DMS53 treated with DMSO at 0.1 percent for 48 hours (cell line): ENCODE results near the gene WDR82.

Experiments used
- DNase-seq: peaks from one replicate; lab custom pipeline; 2025; ENCODE audit not compliant: unreplicated experiment; lab: John Stamatoyannopoulos, UW

The WDR82 gene

DNA sequence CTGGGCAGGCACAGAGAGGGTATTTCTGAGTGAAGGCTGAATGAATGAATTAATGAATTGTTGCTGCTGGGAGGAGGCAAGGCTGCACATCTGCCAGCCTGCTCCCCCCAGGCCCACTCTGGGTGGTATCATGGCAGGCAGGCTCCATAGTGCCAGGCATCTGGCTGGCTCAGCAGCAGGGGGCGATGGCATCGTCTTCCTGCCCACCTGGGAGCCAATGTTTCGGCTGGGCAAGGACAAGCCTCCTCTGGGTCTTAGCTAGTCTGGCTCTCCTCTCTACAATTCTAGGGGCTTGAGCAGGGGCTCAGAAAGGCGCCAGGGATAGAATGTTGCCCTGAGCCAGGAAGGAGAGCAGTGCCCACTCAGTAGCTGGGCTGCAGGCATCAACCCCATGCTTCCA is 51.3 kb downstream of the WDR82 start:
- DNase-seq, result no peak

- no peak for DNase-seq
Observed at GRCh38 chr3:52226229-52226817, 52.1 kb downstream of the WDR82 start.

- DNase-seq, result no peak
Observed at GRCh38 chr3:52225452-52226228, 52.8 kb downstream of the WDR82 start, which contains the start of gene TLR9. TSS of gene TLR9 (minus strand) at chr3:52225645. CDS start at chr3:52225529, 116 bp downstream.

DNA sequence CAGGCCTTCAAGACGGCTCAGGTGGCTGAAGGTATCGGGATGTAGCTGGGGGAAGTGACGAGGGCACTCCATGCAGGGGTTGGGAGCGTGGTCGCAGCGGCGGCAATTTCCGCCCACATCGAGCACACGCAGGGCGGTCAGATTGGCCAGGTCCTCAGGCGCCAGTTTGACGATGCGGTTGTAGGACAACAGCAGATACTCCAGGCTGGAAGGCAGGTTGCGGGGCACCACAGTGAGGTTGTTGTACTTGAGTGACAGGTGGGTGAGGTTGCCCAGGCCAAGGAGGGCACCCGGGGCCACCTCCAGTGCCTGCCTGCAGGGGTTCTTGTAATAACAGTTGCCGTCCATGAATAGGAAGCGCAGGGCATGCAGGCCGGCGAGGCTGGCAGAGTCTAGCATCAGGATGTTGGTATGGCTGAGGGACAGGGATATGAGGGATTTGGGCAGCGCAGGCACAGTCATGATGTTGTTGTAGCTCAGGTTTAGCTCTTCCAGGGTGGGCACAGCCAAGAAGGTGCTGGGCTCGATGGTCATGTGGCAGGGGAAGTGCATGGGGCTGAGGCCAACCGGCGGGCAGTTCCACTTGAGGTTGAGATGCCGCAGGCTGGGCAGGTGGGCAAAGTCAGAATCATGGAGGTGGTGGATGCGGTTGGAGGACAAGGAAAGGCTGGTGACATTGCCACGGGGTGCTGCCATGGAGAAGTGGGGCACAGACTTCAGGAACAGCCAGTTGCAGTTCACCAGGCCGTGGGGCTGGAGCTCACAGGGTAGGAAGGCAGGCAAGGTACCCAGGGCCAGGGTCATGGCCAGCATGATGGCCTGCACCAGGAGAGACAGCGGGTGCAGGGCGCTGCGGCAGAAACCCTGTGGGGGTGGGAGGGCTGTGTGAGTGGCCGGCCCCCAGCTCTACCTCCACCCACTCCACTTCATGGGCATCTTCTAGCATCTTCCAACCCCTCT is 54.7 kb downstream of the WDR82 start:
- no peak for DNase-seq

- DNase-seq, result no peak
Observed at GRCh38 chr3:52222319-52223221, 55.9 kb downstream of the WDR82 start.

- DNase-seq, result no peak
Observed at GRCh38 chr3:52221563-52222318, 56.7 kb downstream of the WDR82 start.

DNA sequence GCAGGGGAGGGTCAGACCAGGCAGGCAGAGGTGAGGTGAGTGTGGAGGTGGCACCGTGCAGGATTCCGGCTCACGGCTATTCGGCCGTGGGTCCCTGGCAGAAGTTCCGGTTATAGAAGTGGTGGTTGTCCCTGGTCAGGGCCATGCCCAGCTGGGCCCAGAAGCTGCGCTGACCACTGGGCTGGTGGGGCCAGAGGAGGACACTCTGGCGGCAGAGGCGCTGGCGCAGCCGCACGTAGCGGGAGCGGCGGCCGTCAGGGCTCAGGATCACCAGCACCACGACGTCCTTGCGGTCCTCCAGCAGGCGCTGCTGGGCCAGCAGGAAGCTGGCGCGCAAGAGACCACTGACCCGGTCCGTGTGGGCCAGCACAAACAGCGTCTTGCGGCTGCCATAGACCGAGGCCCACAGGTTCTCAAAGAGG is 57.3 kb downstream of the WDR82 start:
- DNase-seq, result no peak

- DNase-seq, result peak; percentile 20
Observed at GRCh38 chr3:52220380-52221026, 57.9 kb downstream of the WDR82 start.

- DNase-seq, result no peak
Observed at GRCh38 chr3:52218937-52219650, 59.4 kb downstream of the WDR82 start.

GRCh38 chr3:52218454-52218853 is 60.0 kb downstream of the WDR82 start:
- no peak for DNase-seq

DNA sequence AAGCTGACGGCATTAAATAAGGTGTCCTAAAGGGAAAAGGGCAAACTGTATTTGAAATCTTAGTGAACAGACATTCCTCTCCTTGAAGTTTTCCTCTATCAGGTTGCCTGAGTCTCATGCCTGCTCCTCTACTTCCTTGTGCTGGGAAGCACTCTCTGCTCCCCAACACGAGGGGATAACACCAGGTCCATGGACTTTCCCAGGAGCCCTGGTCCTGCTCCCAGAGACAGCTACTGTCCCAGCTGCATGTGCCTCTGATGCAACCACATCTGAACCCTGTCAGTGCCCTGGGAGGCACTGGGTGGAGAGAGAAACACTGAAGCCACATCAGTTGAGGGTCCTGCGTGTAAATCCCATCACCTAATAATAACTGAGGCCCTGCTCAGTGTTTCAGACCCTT is 60.4 kb downstream of the WDR82 start:
- DNase-seq, result no peak

DNA sequence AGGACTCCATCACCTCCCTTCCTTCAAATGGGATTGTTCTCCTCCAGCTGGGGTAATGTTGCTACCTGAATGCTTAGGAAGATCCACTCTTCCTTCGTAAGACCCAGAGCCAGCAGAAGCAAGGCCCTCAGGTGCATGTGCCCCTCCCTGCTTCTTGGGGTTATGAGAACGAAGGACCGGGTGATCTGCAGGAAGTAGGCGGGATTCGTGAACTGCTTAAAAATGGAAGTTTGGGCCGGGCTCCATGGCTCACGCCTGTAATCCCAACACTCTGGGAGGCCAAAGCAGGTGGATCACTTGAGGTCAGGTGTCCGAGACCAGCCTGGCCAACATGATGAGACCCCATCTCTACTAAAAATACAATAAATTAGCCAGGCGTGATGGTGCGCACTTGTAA is 61.0 kb downstream of the WDR82 start:
- DNase-seq, result no peak

DNA sequence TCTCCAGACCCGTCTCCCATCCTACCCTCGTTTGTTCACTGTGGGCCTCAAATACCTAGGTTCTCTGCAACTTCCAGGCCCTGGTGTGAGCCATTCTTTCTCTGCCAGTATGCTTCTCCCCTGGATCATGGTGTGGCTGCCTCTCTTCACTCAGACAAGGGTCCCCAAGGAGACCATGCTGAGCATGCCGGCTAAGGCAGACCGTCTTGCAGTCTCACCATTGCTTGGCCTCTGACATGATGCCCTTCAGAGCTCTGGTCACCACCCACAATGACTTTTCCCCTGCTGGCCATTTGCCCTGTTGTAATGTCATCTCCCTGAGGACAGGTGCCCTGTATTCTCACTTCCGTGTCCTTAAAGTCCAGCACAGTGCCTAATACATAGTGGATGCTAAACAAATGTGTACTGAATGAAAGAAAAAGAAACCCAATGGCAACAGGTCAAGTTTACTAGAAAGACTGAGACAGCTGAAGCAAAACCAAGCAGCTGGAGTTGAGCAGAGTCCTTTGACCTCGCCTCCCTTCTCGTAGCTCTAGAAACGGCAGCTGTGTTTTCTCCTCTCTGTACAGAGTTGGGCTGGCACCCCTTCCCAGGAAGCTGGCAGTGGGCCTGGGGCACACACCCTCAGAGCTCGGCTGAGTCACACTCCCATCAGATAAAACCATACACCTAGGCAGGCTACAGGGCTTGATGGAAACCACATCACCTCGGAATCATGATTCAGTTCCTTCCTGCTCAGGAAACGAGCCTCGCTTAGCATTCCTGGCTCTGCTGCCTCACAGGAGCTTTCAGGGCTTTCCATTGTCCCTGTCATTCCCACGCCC is 61.7 kb downstream of the WDR82 start:
- peak; percentile 33 for DNase-seq

- no peak for DNase-seq
Observed at GRCh38 chr3:52215351-52215750, 63.1 kb downstream of the WDR82 start.

- no peak for DNase-seq
Observed at GRCh38 chr3:52213901-52214300, 64.5 kb downstream of the WDR82 start.

DNA sequence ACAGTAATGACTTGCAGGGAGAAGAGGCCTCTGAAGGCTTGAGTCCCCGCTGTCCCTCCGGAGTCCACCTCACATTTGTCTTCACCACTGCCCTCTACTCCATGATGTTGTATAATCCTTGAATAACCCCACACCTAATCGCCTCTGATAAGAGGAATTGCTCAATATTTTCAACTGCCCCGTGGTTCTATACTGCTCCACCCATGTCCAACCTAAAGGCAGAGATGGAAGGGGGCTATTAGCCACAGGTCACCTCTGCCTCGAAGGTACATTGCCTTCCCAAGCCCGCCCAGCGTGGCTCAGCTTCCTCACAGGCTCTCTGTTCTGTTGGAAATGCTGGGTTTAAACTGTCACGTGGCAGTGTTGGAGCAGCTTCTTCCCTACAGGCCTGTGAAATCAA is 65.4 kb downstream of the WDR82 start:
- no peak for DNase-seq

GRCh38 chr3:52211268-52211891 is 67.1 kb downstream of the WDR82 start:
- no peak for DNase-seq
